NCI-H748 (cell line): ENCODE data around the gene AGPAT4.

Source experiments
- DNase-seq: peaks from one replicate; lab custom pipeline; 2025; ENCODE audit not compliant: unreplicated experiment; lab: John Stamatoyannopoulos, UW

Gene AGPAT4

GRCh38 chr6:161117942-161118341 lies 155.9 kb downstream of the AGPAT4 start:
- DNase-seq, result no peak

DNA sequence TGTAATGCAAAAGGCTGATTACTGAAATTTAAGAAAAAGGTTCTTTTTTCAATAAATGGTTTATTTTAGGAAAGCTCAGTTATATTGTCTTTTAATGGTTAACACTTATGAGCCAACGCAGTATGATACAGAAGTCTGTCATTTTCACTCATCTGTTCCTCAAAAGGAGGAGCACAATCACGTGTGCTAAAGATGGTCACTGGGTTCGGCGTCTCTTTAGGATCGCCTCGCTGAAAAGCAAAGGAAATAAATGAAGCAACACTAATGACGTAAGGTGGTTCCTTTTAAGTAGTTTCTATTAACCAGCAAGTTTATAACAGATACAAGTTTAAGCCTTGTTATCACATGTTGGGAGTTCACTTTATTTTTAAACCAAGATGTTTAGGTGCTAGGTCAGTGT lies 156.6 kb downstream of the AGPAT4 start:
- DNase-seq, result no peak

DNA sequence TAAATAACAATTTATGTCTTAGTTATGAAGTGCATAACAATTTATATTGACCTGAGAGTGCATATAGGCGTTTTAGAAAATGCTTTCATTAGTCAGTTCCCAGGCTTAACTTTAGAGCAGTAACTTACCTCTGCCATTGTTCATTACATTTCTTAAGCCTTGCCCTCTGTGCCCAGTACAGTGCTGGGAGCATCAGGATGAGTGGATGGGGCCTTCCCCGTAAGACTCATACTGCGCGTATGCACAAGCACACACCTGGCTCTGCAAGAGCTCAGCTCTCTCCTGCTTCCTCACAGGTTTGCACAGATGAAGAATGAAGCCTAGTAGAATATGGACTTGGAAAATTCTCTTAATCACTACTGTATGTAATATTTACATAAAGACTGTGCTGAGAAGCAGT lies 157.3 kb downstream of the AGPAT4 start:
- no peak for DNase-seq

- no peak for DNase-seq
These were observed 158.4 kb downstream of the AGPAT4 start for GRCh38 chr6:161115468-161115867.

DNA sequence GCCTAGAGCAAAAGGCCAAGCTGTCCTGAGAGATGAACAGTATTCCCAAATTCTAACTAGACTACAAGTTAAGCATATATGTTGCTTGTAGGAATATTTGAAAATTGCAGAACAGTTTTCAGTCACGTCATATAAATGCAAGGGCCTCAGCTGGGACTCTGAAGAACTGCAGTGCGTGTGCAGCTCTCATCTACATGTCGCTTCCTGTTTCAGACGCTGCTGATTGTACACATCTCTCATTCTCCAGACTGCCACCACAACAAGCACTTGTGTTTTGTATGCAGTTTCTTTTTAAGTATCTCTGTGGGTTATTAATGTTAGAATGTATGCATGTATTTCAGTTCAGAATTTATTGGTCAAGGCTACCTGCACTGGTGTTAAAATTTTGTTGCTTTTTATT lies 162.6 kb downstream of the AGPAT4 start:
- DNase-seq, result no peak

- DNase-seq, result no peak
These were observed 163.7 kb downstream of the AGPAT4 start for GRCh38 chr6:161110028-161110779.

GRCh38 chr6:161109366-161109765 lies 164.5 kb downstream of the AGPAT4 start:
- no peak for DNase-seq

DNA sequence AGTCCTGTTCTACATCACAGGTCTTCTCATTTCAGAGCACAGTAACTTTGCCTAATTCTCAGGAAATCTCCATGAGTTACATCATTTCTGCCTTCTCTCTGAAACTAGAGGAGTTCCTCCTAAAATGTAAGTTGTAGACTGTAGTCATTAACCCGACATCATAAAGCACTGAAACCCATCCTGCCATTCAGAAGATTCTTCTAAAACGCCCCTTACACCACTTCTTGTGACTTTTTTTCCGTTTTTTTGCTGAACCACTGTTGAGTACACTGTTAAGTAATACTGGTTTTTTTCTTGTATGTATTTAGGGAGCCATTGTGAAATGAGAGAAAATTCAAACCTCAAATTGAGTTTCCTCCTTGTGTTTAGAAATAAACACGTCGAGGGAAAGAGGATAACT lies 164.9 kb downstream of the AGPAT4 start:
- DNase-seq, result no peak

DNA sequence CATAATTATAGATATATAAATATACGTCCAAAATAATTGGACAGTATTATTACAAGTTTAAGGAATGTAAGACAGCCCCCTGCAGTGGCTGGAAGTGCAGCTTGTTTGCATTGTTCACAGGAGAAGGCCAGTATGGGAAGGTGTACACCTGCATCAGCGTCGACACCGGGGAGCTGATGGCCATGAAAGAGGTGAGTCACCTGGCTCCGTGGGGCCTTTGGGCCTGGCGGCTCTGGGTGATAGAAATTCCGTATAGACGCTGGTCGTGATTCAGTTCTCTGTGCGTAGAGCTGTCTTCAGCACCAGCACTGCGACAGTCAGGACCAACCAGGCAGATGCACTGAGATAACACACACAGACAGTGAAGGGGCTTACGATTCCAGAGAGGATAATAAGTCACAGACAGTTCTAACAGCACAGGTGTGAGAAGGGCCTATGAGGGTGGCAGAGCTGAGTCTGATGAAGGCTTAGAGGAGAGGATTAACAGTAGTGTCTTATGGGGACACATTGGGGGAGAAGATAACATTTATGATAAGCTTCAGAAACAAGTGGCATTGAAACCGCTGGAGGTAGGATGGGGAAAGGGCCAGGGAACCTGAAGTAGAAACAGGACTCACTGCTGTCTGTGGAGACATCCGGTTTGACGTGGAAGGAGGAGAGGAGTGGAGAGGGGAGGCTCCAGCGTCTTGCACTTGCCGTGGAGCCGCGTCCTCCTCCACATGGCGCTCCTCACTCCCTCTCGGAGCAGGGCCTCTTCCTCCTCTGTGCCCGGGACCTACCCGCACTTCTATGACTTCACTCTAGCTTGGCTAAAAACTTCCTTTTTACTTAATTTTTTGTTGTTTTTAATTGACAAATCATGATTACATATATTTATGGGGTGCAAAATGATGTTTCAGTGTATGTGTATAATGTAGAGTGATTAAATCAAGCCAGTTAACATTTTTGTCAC lies 165.8 kb downstream of the AGPAT4 start:
- no peak for DNase-seq

DNA sequence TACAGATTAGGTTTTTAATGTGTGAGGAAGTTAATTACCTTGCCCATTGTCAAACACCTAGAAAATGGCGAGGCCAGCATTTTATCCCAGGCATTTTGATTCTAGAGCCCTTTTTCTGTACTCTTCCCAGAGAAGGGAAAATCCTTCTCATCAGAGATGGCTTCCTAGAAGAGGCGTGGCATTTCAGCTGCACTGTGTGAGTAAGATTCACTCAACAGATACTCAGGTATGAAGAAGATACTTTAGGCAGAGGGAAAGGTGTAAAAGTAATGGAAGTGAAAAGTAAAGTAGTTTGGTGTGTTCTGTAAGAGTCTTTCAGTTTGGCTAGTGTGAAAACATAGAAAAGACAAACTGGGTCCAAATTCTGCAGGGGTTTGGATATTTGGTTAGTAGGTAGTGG lies 168.5 kb downstream of the AGPAT4 start:
- DNase-seq, result no peak

DNA sequence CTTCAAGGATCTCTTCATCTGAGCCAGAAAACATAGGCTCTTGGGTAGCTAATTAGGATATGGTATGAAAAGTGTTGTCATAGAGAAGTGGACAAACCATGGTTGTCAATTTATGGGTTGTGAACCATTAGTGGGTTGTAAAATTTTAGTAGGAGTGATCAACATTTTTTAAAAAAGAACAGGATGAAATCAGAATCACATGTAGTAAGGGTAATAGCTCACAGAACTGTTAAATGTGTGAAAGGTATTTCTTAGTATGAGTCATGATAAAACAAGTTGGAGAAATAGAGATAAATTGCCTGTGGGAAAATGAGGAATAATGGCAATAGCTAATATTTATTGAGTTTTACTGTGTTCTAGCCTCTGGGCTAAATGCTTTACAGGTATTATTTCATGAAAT lies 168.9 kb downstream of the AGPAT4 start:
- no peak for DNase-seq

DNA sequence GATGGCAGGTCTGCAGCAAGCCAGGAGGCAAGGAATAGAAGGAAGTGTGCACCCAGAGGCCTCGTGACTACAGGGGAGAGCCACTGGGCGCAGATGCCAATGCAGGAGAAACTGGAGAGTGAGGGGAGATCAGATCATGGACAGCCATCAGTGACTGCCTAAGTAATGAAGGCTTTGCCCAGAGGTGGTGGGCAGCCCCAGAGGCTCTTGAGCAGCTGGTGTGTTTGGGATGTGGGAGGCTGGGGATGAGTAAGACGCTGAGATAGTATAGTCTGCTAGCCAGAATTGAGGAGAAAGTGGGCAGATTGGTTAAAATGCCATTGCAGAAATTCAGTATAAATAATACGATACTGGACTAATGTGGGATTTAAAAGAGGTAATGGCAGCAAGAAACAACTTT lies 170.4 kb downstream of the AGPAT4 start:
- DNase-seq, result no peak

GRCh38 chr6:161101517-161101916 lies 172.3 kb downstream of the AGPAT4 start:
- DNase-seq, result peak; percentile 33

DNA sequence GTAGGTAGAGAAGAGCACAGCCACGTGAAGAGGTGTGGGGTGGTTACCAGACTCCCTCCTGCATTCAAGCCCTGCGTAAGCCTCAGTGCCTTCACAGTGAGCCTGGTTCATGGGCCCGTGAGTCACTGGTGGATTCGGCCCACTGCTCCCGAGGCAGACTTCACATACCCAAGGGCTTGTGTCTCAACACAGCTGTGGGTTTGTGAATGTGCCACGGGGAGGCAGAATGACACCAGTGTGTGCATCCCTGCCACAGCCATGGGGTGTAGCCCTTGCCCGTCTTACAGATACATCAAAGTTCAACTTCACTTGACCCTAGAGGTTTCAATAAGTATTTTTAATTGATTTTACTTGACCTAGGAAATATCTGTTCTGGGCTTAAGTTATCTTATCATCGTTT lies 173.8 kb downstream of the AGPAT4 start:
- DNase-seq, result no peak

- no peak for DNase-seq
These were observed 177.9 kb downstream of the AGPAT4 start for GRCh38 chr6:161095916-161096315.

DNA sequence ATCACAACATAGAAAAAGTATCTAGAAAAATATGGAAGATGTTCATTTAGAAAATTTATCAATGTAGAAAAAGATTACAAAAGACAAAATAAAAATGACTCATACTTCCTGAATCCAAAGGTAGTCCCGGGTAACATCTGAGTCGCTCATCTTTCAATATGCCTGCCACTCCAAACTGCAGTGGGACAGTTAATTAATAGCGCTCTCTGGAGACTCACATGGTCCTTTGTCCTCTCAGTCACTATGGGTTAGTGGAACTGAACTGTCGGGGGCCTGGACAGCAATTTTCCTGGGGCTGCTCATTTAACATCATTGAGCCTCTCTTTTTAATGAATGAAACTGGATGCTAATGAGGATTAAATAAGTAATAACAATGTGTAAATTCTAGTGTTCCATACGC lies 178.9 kb downstream of the AGPAT4 start:
- no peak for DNase-seq

GRCh38 chr6:161091972-161092701 lies 181.7 kb downstream of the AGPAT4 start:
- no peak for DNase-seq

DNA sequence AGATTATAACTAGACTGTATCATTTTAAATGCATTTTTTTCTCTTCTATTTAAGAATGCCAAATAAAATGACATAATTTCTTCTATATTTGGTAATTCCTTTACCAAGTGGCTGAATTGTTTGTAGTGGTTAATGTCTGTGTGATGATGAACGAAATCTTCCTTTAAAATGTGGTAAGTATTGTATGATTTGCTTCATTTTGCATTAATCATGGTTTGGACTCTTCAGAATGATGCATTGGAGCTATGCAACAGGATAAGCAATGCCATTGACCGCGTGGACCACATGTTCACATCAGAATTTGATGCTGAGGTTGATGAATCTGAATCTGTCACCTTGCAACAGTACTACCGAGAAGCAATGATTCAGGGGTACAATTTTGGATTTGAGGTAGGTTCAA lies 182.7 kb downstream of the AGPAT4 start:
- DNase-seq, result no peak

GRCh38 chr6:161088676-161089328 lies 185.1 kb downstream of the AGPAT4 start:
- no peak for DNase-seq

- DNase-seq, result no peak
These were observed 188.6 kb downstream of the AGPAT4 start for GRCh38 chr6:161085246-161085645.

GRCh38 chr6:161082215-161082614 lies 191.6 kb downstream of the AGPAT4 start:
- no peak for DNase-seq
